ENCODE data around the gene UGT1A7. TPM values are rescaled to one million over a fixed set of nuclear protein-coding genes. Genes with fewer than 3 reads are reported as not detected.

UGT1A7 gene
- total RNA-seq, 1 donor from 2014 or later, result 0.53 TPM

DNA sequence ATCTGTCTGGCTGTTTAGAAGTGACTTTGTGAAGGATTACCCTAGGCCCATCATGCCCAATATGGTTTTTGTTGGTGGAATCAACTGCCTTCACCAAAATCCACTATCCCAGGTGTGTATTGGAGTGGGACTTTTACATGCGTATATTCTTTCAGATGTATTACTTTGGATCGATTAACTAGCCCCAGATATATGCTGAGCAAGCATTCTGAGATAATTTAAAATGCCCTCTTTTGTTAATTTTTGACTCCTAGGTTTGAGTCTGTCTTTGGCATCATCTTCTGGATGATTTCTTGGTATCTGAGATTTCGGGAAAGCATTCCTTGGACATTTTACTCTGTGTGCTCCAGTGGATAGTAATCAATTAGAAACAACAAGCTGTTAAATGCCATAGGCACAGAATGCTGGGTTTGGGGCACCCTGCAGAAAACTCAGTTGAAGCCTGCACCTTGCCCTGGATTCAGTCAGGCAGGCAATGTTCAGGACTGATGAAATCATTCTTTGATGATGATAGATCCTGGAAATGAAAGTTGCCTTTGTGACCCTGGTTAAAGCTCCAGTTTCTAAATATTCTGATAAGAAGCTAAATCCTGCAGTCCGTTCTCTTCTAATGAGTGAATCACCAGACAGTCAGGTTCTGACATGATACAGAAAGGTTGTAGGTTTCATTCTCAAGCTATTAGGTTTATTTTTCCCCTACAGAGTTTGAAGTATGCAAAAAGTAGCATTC is 79.5 kb downstream of the UGT1A7 start:
- H3K27me3 ChIP-seq (ENCODE audit: control insufficient read depth, insufficient read depth, low read length), result no peaks in the 10 kb centered on the region
- H3K36me3 ChIP-seq (ENCODE audit: control insufficient read depth, insufficient read depth, low read length), result peaks cover 4% of the 10 kb centered on the region
- DNase-seq (ENCODE audit: low read depth) (peak; percentile 91), FAIRE-seq (peak; percentile 7)
- TF ChIP-seq CTCF (IDR thresholded peaks at IDR 0.05; ENCODE audit: insufficient read depth, low read length, severe bottlenecking), result no peak
- H3K4me3 ChIP-seq (ENCODE audit: low read depth, low read length), result no peak overlapping the region

DNA sequence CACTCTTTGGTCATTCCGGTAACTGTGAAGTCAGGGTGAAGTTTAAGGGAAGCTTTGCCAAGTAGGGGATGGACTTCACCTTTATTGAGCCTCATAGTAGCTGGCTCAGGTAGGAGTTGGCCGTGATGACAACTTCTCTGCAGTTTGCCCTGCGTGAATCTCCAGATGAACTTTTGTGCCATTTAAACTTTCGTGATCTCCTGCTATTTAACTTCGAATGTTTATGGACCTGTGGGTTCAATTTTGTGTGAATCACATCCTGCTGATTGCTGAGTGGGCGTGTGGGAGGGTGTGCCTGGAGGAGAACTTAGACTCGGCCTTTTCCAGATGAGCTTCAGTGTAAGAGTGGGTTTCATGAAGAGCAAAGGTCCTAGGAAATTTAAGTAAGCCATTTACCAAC is 82.6 kb downstream of the UGT1A7 start:
- DNase-seq (ENCODE audit: low read depth) (peak; percentile 68), FAIRE-seq (peak; percentile 76)
- Histone ChIP-seq H3K27me3 (ENCODE audit: control insufficient read depth, insufficient read depth, low read length) (no peaks in the 10 kb centered on the region), H3K4me3 (ENCODE audit: low read depth, low read length) (no peak overlapping the region), H3K36me3 (ENCODE audit: control insufficient read depth, insufficient read depth, low read length) (peaks cover 4% of the 10 kb centered on the region)
- no peak for TF ChIP-seq CTCF (IDR thresholded peaks at IDR 0.05; ENCODE audit: insufficient read depth, low read length, severe bottlenecking)

DNA sequence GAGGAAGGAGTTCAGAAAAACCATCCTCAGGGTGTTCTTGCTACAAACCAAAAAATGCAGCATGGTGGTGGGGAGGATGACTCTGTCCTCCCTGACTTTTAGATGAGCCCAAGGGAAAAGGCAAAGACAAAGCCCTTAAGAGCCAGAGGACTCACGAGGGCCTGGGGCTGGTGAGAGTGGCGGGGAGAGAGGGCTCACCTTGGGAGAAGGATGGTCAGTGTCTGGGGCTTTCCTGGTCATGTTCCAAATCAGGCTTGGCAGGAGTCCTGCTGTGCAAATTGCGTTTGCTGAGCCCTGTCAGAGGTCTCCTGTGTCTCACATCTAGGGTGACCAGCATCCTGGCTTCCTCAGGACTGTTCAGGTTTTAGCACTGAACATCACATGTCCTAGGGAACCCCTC is 83.1 kb downstream of the UGT1A7 start:
- peaks cover 6% of the 10 kb centered on the region for H3K36me3 ChIP-seq (ENCODE audit: control insufficient read depth, insufficient read depth, low read length)
- no peak for DNase-seq (ENCODE audit: low read depth)
- no peak for TF ChIP-seq CTCF (IDR thresholded peaks at IDR 0.05; ENCODE audit: insufficient read depth, low read length, severe bottlenecking)
- FAIRE-seq, result peak; percentile 18
- no peak overlapping the region for H3K4me3 ChIP-seq (ENCODE audit: low read depth, low read length)
- no peaks in the 10 kb centered on the region for H3K27me3 ChIP-seq (ENCODE audit: control insufficient read depth, insufficient read depth, low read length)

DNA sequence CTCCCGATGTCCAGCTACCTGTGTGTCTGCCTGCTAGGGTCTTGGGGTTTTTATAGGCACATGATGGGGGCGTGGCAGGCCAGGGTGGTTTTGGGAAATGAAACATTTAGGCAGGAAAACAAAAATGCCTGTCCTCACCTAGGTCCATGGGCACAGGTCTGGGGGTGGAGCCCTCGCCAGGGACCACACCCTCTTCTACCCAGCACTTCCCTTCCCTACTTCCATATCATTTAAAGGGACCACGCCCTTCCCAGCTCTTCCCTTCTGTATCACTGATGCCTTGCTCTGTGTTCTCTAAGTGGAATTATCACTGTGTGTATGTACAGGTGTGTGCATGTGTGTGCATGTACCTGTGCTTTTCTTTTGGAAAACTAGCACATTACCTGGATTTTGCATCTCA is 84.7 kb downstream of the UGT1A7 start:
- DNase-seq (ENCODE audit: low read depth) (no peak), FAIRE-seq (no peak)
- no peak for TF ChIP-seq CTCF (IDR thresholded peaks at IDR 0.05; ENCODE audit: insufficient read depth, low read length, severe bottlenecking)
- no peak overlapping the region for H3K4me3 ChIP-seq (ENCODE audit: low read depth, low read length)
- no peaks in the 10 kb centered on the region for H3K27me3 ChIP-seq (ENCODE audit: control insufficient read depth, insufficient read depth, low read length)
- peaks cover 7% of the 10 kb centered on the region for H3K36me3 ChIP-seq (ENCODE audit: control insufficient read depth, insufficient read depth, low read length)

DNA sequence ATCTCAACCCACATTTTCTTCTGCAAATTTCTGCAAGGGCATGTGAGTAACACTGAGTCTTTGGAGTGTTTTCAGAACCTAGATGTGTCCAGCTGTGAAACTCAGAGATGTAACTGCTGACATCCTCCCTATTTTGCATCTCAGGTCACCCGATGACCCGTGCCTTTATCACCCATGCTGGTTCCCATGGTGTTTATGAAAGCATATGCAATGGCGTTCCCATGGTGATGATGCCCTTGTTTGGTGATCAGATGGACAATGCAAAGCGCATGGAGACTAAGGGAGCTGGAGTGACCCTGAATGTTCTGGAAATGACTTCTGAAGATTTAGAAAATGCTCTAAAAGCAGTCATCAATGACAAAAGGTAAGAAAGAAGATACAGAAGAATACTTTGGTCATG is 86.4 kb downstream of the UGT1A7 start:
- DNase-seq (ENCODE audit: low read depth) (no peak), FAIRE-seq (no peak)
- no peak for TF ChIP-seq CTCF (IDR thresholded peaks at IDR 0.05; ENCODE audit: insufficient read depth, low read length, severe bottlenecking)
- H3K27me3 ChIP-seq (ENCODE audit: control insufficient read depth, insufficient read depth, low read length), result no peaks in the 10 kb centered on the region
- no peak overlapping the region for H3K4me3 ChIP-seq (ENCODE audit: low read depth, low read length)
- peaks cover 7% of the 10 kb centered on the region for H3K36me3 ChIP-seq (ENCODE audit: control insufficient read depth, insufficient read depth, low read length)

DNA sequence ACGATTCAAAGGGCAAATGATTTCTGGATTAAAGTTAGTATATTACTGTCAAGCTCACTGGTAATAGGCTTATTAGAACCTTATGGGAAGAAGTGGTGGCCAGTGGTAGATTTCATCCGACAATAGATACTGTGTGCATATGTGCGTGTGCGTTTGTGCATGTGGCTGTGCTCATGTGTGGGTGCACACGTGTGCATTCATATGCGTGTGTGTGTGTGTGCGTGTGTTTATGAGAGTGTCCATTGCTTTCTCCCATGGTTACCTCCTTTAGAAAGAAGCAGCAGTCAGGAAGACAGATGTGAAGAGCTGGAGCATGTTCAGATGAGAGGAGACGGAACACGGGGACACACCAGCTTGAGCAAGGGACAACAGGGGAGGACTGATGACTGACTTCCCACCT is 87.6 kb downstream of the UGT1A7 start:
- Histone ChIP-seq H3K4me3 (ENCODE audit: low read depth, low read length) (no peak overlapping the region), H3K27me3 (ENCODE audit: control insufficient read depth, insufficient read depth, low read length) (no peaks in the 10 kb centered on the region), H3K36me3 (ENCODE audit: control insufficient read depth, insufficient read depth, low read length) (peaks cover 7% of the 10 kb centered on the region)
- TF ChIP-seq CTCF (IDR thresholded peaks at IDR 0.05; ENCODE audit: insufficient read depth, low read length, severe bottlenecking), result no peak
- peak; percentile 66 for FAIRE-seq
- DNase-seq (ENCODE audit: low read depth), result no peak
